Testis (tissue), 2 donors: Measurements from ENCODE around the gene RAB17.

ENCODE experiments used
- POLR2A ChIP-seq: fragments of 450-650 bp; IDR thresholded peaks from one replicate; pipeline ENCODE4 v1.6.1; 2017; ENCODE audit warnings: antibody characterized with exemption, mild to moderate bottlenecking, moderate library complexity
- TF ChIP-seq, protein P1 (sequence below), 3 experiments: fragments of 450-650 bp in 2 of 3; fragments of 200-600 bp in 1 of 3; sonication (generic) in 1 of 3; IDR thresholded peaks; one replicate each; pipeline ENCODE4 v1.5.1; 2016 to 2019; ENCODE audit warnings: antibody characterized with exemption in 3 of 3, mild to moderate bottlenecking in 2 of 3, moderate library complexity in 1 of 3

DNA sequence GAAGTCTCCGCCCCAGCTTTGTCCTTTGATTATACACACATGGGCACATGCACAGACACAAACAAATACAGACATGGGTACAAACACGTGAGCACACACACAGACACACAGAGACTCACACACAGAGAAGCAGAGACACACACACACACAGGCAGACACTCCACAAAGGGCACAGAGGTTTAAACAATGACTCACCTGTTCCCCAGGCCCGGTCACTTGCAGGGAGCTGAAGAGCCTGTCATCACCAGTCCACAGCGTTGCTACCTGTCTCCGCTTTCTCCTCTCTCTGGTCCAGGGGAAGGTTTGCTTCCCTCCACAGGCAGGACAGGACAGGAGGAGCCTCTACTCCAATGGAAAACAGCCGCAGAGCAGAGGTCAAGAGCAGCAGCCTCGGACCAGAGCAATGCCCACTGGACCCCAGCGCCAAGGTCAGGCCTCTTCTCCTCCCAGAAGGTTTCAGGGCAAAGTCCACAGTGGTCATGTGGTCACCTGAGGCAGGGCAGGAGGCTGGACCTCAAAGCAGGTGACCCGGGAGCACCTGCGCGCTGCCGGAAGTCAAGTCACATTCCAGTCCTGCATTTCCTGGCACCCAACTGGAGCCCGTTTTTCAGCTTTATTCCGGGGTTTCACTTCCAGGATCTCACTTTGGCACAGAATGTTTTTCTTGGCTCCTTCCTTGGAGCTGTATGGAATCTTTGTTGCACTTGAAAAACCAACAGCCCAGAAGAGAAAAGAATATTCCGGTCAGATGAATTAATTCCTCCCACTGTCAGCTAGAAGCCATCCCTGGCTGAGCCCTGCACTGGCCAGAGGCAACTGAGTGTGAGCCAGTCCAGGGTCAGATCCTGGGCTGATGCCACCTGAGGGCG, at the start of gene RAB17:
- TF ChIP-seq, protein P1, sequence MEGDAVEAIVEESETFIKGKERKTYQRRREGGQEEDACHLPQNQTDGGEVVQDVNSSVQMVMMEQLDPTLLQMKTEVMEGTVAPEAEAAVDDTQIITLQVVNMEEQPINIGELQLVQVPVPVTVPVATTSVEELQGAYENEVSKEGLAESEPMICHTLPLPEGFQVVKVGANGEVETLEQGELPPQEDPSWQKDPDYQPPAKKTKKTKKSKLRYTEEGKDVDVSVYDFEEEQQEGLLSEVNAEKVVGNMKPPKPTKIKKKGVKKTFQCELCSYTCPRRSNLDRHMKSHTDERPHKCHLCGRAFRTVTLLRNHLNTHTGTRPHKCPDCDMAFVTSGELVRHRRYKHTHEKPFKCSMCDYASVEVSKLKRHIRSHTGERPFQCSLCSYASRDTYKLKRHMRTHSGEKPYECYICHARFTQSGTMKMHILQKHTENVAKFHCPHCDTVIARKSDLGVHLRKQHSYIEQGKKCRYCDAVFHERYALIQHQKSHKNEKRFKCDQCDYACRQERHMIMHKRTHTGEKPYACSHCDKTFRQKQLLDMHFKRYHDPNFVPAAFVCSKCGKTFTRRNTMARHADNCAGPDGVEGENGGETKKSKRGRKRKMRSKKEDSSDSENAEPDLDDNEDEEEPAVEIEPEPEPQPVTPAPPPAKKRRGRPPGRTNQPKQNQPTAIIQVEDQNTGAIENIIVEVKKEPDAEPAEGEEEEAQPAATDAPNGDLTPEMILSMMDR (IDR thresholded peaks at IDR 0.05), result no peak
- no peak for TF ChIP-seq POLR2A
